Kidney (tissue), 14 donors: ENCODE results near the gene AGPAT3. TPM values are rescaled to one million over a fixed set of nuclear protein-coding genes. Genes with fewer than 3 reads are reported as not detected.
A peak's percentile ranks its signal among the peaks of the same experiment; 100 is the strongest.

Experiments
- DNase-seq, 5 donors: peaks; one replicate each; pipeline ENCODE4 v3.0.0-alpha.2; 2013 to 2020
- FAIRE-seq: peaks from 2 replicates; lab custom pipeline; 2012; peaks lifted over from hg19 to GRCh38; lab: Jason Lieb, UNC
- H3K27ac ChIP-seq, 2 donors: one replicate each; pipeline ENCODE4 v1.7.0; 2013; ENCODE audit warnings: low read depth in 2 of 2, low read length in 2 of 2, inconsistent platforms in 1 of 2
- H3K27me3 ChIP-seq: one replicate; pipeline ENCODE4 v1.7.1; 2013; ENCODE audit warnings: low read length, inconsistent platforms; ENCODE audit not compliant: control insufficient read depth, insufficient read depth
- H3K36me3 ChIP-seq, 3 donors: one replicate each; pipeline versions ENCODE4 v1.7.0 to v1.7.1; 2013; ENCODE audit warnings: low read length in 3 of 3, control low read depth in 1 of 3, inconsistent platforms in 1 of 3; ENCODE audit not compliant: insufficient read depth in 3 of 3, control insufficient read depth in 2 of 3
- H3K4me1 ChIP-seq, 3 donors: one replicate each; pipeline versions ENCODE4 v1.7.0 to v1.7.1; 2013; ENCODE audit warnings: low read length in 3 of 3, inconsistent platforms in 1 of 3, low read depth in 1 of 3; ENCODE audit not compliant: control insufficient read depth in 2 of 3, insufficient read depth in 2 of 3
- H3K4me3 ChIP-seq, 3 donors: one replicate each; pipeline versions ENCODE4 v1.7.0 to v1.8.1; 2013; ENCODE audit warnings: low read length in 3 of 3, control low read depth in 1 of 3, inconsistent platforms in 1 of 3
- H3K9ac ChIP-seq, 3 donors: one replicate each; pipeline versions ENCODE4 v1.7.0 to v1.7.1; 2013; ENCODE audit warnings: low read length in 3 of 3, control low read depth in 1 of 3, inconsistent platforms in 1 of 3
- H3K9me3 ChIP-seq, 3 donors: one replicate each; pipeline versions ENCODE4 v1.7.0 to v1.7.1; 2013; ENCODE audit warnings: low read length in 3 of 3, control low read depth in 1 of 3, inconsistent platforms in 1 of 3; ENCODE audit not compliant: control insufficient read depth in 2 of 3, insufficient read depth in 1 of 3
- intact Hi-C: fragments of 100-400 bp; cut with DNase I; formaldehyde crosslinking; loops from one replicate; pipeline ENCODE4 v1.11.1; 2022
- polyA plus RNA-seq: library from polyadenylated mRNA; stranded (reverse); fragments of 350-450 nt; fragmentation: Illumina TruSeq; extraction: RNeasy Lipid Tissue Mini Kit (QIAGEN cat#74804); gene quantifications from one replicate; pipeline ENCODE4 v1.2.3, GENCODE V29; 2014; ENCODE audit warnings: low read depth, low replicate concordance; ENCODE audit not compliant: insufficient read depth
- total RNA-seq: library from RNA; stranded (reverse); fragmentation: NEBNext Ultra II Directional; extraction: Animal tissue kit (Norgen Biotek cat#: 25700); gene quantifications from one replicate; pipeline ENCODE4 v1.2.1, GENCODE V29; 2021
- TF ChIP-seq, protein P1 (sequence below): IDR thresholded peaks from 3 replicates; pipeline ENCODE4 v1.5.1; 2012; ENCODE audit warnings: mild to moderate bottlenecking, moderate library complexity, borderline replicate concordance; ENCODE audit not compliant: insufficient read depth; ENCODE audit errors: extremely low read depth
- donor health status: control.
- donor health status: control.
- donor health status: control.
- donor health status: control.
- donor health status: control.
- donor health status: DM: yes; HTN: yes; CAD: no.
- donor health status: Normal renal cell carcinoma (clear cell type).

AGPAT3 gene
- total and polyA plus RNA-seq, 2 donors from 2014 or later, result 40.3 to 86.2 TPM

- intact Hi-C loops, result no loop called here
- H3K9ac ChIP-seq, result no peak overlapping the region
- TF ChIP-seq, protein P1, sequence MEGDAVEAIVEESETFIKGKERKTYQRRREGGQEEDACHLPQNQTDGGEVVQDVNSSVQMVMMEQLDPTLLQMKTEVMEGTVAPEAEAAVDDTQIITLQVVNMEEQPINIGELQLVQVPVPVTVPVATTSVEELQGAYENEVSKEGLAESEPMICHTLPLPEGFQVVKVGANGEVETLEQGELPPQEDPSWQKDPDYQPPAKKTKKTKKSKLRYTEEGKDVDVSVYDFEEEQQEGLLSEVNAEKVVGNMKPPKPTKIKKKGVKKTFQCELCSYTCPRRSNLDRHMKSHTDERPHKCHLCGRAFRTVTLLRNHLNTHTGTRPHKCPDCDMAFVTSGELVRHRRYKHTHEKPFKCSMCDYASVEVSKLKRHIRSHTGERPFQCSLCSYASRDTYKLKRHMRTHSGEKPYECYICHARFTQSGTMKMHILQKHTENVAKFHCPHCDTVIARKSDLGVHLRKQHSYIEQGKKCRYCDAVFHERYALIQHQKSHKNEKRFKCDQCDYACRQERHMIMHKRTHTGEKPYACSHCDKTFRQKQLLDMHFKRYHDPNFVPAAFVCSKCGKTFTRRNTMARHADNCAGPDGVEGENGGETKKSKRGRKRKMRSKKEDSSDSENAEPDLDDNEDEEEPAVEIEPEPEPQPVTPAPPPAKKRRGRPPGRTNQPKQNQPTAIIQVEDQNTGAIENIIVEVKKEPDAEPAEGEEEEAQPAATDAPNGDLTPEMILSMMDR, result no peak
- DNase-seq, result peak in 1 of 5 donors; percentile 41
- H3K4me1 ChIP-seq, result no peaks in the 10 kb centered on the region
- no peaks in the 10 kb centered on the region for H3K9me3 ChIP-seq
- H3K27ac ChIP-seq, result no peak overlapping the region
- H3K27me3 ChIP-seq, result no peaks in the 10 kb centered on the region
- no peak overlapping the region for H3K4me3 ChIP-seq
- FAIRE-seq, result no peak
- H3K36me3 ChIP-seq, result no peaks in the 10 kb centered on the region
Measured at GRCh38 chr21:43832158-43832550, 32.9 kb upstream of the AGPAT3 start.

- no peaks in the 10 kb centered on the region for H3K27me3 ChIP-seq
- no peak overlapping the region for H3K9ac ChIP-seq
- H3K4me3 ChIP-seq, result no peak overlapping the region
- H3K4me1 ChIP-seq, result no peaks in the 10 kb centered on the region
- H3K27ac ChIP-seq, result no peak overlapping the region
- no peak for FAIRE-seq
- H3K9me3 ChIP-seq, result no peaks in the 10 kb centered on the region
- intact Hi-C loops, result no loop called here
- no peaks in the 10 kb centered on the region for H3K36me3 ChIP-seq
- DNase-seq, result peak in 1 of 5 donors; percentile 51
- TF ChIP-seq, protein P1, result no peak
Measured at GRCh38 chr21:43832648-43833047, 32.4 kb upstream of the AGPAT3 start.

GRCh38 chr21:43834146-43834905 is 30.7 kb upstream of the AGPAT3 start:
- no peaks in the 10 kb centered on the region for H3K4me1 ChIP-seq
- DNase-seq (peak in 1 of 5 donors; percentile 78), FAIRE-seq (no peak)
- TF ChIP-seq, protein P1, result no peak
- no peaks in the 10 kb centered on the region for H3K9me3 ChIP-seq
- H3K9ac ChIP-seq, result no peak overlapping the region
- no peak overlapping the region for H3K4me3 ChIP-seq
- no peaks in the 10 kb centered on the region for H3K27me3 ChIP-seq
- no peak overlapping the region for H3K27ac ChIP-seq
- intact Hi-C loops, result no loop called here
- no peaks in the 10 kb centered on the region for H3K36me3 ChIP-seq
